H9 (cell line): ENCODE measurements around the gene CDKN2D. TPM values are rescaled to one million over a fixed set of nuclear protein-coding genes. Genes with fewer than 3 reads are reported as not detected.

Experiments used
- DNase-seq: peaks from one replicate; pipeline ENCODE4 v3.0.0-alpha.2; 2017
- H2AFZ ChIP-seq: one replicate; pipeline ENCODE4 v1.6.1; 2013; ENCODE audit warnings: mild to moderate bottlenecking, low read length, control low read depth, moderate library complexity
- H2AK5ac ChIP-seq: 2 replicates; pipeline ENCODE4 v1.6.1; 2013; ENCODE audit warnings: low read length, control low read depth, mixed read lengths; ENCODE audit not compliant: insufficient read length
- H2BK120ac ChIP-seq: one replicate; pipeline ENCODE4 v1.6.1; 2013; ENCODE audit warnings: low read depth, mild to moderate bottlenecking, low read length, control low read depth, inconsistent platforms; ENCODE audit not compliant: poor library complexity, severe bottlenecking
- H2BK12ac ChIP-seq: 2 replicates; pipeline ENCODE4 v1.6.1; 2013; ENCODE audit warnings: low read length, control low read depth, mixed read lengths, low read depth; ENCODE audit not compliant: insufficient read length
- H2BK15ac ChIP-seq: 2 replicates; pipeline ENCODE4 v1.6.1; 2013; ENCODE audit warnings: low read depth, low read length, control low read depth
- H2BK20ac ChIP-seq: one replicate; pipeline ENCODE4 v1.6.1; 2013; ENCODE audit warnings: low read depth, mild to moderate bottlenecking, low read length, control low read depth, inconsistent platforms; ENCODE audit not compliant: poor library complexity, severe bottlenecking
- H2BK5ac ChIP-seq: 2 replicates; pipeline ENCODE4 v1.6.1; 2013; ENCODE audit warnings: low read length, control low read depth, mixed read lengths; ENCODE audit not compliant: insufficient read length
- H3K14ac ChIP-seq: 2 replicates; pipeline ENCODE4 v1.6.1; 2013; ENCODE audit warnings: low read length, control low read depth; ENCODE audit not compliant: insufficient read depth
- H3K18ac ChIP-seq: 2 replicates; pipeline ENCODE4 v1.6.1; 2013; ENCODE audit warnings: low read depth, mild to moderate bottlenecking, mixed read lengths, low read length, control low read depth; ENCODE audit not compliant: insufficient read length
- H3K23ac ChIP-seq: 2 replicates; pipeline ENCODE4 v1.6.1; 2013; ENCODE audit warnings: low read length, control low read depth, mixed read lengths, low read depth; ENCODE audit not compliant: insufficient read length
- H3K23me2 ChIP-seq: 2 replicates; pipeline ENCODE4 v1.6.1; 2013; ENCODE audit warnings: low read depth, mild to moderate bottlenecking, mixed read lengths, low read length, control low read depth; ENCODE audit not compliant: insufficient read length, poor library complexity, severe bottlenecking
- H3K27ac ChIP-seq: 2 replicates; pipeline ENCODE4 v1.5.1; 2013; ENCODE audit warnings: low read length, control low read depth, mixed read lengths, low read depth; ENCODE audit not compliant: insufficient read length
- H3K27me3 ChIP-seq: 2 replicates; pipeline ENCODE4 v1.6.1; 2013; ENCODE audit warnings: low read length, control low read depth, inconsistent platforms; ENCODE audit not compliant: insufficient read depth
- H3K4ac ChIP-seq: 2 replicates; pipeline ENCODE4 v1.6.1; 2013; ENCODE audit warnings: low read depth, mild to moderate bottlenecking, control low read depth, inconsistent platforms, low read length, moderate library complexity
- H3K4me1 ChIP-seq: 2 replicates; pipeline ENCODE4 v1.6.1; 2013; ENCODE audit warnings: low read length, control low read depth, inconsistent platforms; ENCODE audit not compliant: insufficient read depth
- H3K4me2 ChIP-seq: 2 replicates; pipeline ENCODE4 v1.6.1; 2013; ENCODE audit warnings: low read length, control low read depth, mixed read lengths; ENCODE audit not compliant: insufficient read length, insufficient read depth
- H3K56ac ChIP-seq: 2 replicates; pipeline ENCODE4 v1.6.1; 2013; ENCODE audit warnings: low read depth, mild to moderate bottlenecking, mixed read lengths, low read length, control low read depth; ENCODE audit not compliant: insufficient read length
- H3K79me1 ChIP-seq: 2 replicates; pipeline ENCODE4 v1.6.1; 2013; ENCODE audit warnings: low read depth, mild to moderate bottlenecking, moderate library complexity, low read length, control low read depth, inconsistent platforms; ENCODE audit not compliant: insufficient read depth, poor library complexity, severe bottlenecking
- H3K79me2 ChIP-seq: 2 replicates; pipeline ENCODE4 v1.6.1; 2013; ENCODE audit warnings: low read length, control low read depth, inconsistent platforms; ENCODE audit not compliant: insufficient read depth
- H3K9ac ChIP-seq: 2 replicates; pipeline ENCODE4 v1.6.1; 2013; ENCODE audit warnings: low read length, control low read depth, mixed read lengths; ENCODE audit not compliant: insufficient read length; ENCODE audit errors: extremely low read depth
- H3K9me3 ChIP-seq: one replicate; pipeline ENCODE4 v1.6.1; 2013; ENCODE audit warnings: low read depth, low read length, inconsistent platforms; ENCODE audit not compliant: control insufficient read depth
- H3T11ph ChIP-seq: one replicate; pipeline ENCODE4 v1.6.1; 2013; ENCODE audit warnings: mild to moderate bottlenecking, low read length, control low read depth, inconsistent platforms
- H4K20me1 ChIP-seq: one replicate; pipeline ENCODE4 v1.6.1; 2013; ENCODE audit not compliant: control insufficient read depth, insufficient read length, insufficient read depth
- H4K5ac ChIP-seq: 2 replicates; pipeline ENCODE4 v1.6.1; 2013; ENCODE audit warnings: low read depth, mild to moderate bottlenecking, mixed read lengths, low read length, control low read depth; ENCODE audit not compliant: insufficient read length
- H4K8ac ChIP-seq: replicated peaks from 2 replicates; pipeline ENCODE4 v1.6.1; 2013; ENCODE audit warnings: low read length, control low read depth, mixed read lengths, low read depth; ENCODE audit not compliant: insufficient read length
- H4K91ac ChIP-seq: 2 replicates; pipeline ENCODE4 v1.6.1; 2013; ENCODE audit warnings: low read depth, mild to moderate bottlenecking, moderate library complexity, mixed read lengths, low read length, control low read depth; ENCODE audit not compliant: insufficient read length
- H3K27ac Mint-ChIP-seq, 3 experiments: 2 replicates in 2 of 3; 3 replicates in 1 of 3; pipeline ENCODE4 v1.8.0; 2020 to 2021; ENCODE audit warnings: mixed read lengths in 3 of 3, mild to moderate bottlenecking in 1 of 3, moderate library complexity in 1 of 3
- H3K27me3 Mint-ChIP-seq: 2 replicates; pipeline ENCODE4 v1.8.0; 2021; ENCODE audit warnings: low read depth, mild to moderate bottlenecking, moderate library complexity, mixed read lengths
- H3K36me3 Mint-ChIP-seq, 3 experiments: 2 replicates in 2 of 3; 3 replicates in 1 of 3; pipeline ENCODE4 v1.8.0; 2020 to 2021; ENCODE audit warnings: low read depth in 3 of 3, mixed read lengths in 3 of 3; ENCODE audit not compliant: insufficient read depth in 1 of 3
- H3K4me1 Mint-ChIP-seq, 2 experiments: 2 replicates each; pipeline ENCODE4 v1.8.0; 2020; ENCODE audit warnings: mixed read lengths in 2 of 2
- H3K4me3 Mint-ChIP-seq, 2 experiments: 2 replicates in 1 of 2; 3 replicates in 1 of 2; pipeline ENCODE4 v1.8.0; 2020 to 2021; ENCODE audit warnings: mild to moderate bottlenecking in 2 of 2, mixed read lengths in 2 of 2, moderate library complexity in 1 of 2
- H3K9me3 Mint-ChIP-seq, 2 experiments: 2 replicates in 1 of 2; 3 replicates in 1 of 2; pipeline ENCODE4 v1.8.0; 2020; ENCODE audit warnings: mild to moderate bottlenecking in 2 of 2, mixed read lengths in 2 of 2, moderate library complexity in 1 of 2
- CTCF ChIP-seq: fragments of 200-600 bp; sonication (generic); conservative IDR thresholded peaks from 3 replicates; pipeline ENCODE4 v1.8.0; 2021; ENCODE audit warnings: antibody characterized with exemption, mild to moderate bottlenecking
- WGBS: extraction: QIAGEN DNeasy Blood & Tissue Kit; methylation state at CpG from one replicate; pipeline ENCODE4 v1.1.7; 2013; ENCODE audit warnings: missing lambda C conversion rate, low lambda C conversion rate, mixed read lengths; ENCODE audit not compliant: insufficient read length; ENCODE audit errors: extremely low coverage; 5-methylcytosine and 5-hydroxymethylcytosine counted together
- total RNA-seq: library from RNA; stranded (reverse); gene quantifications from 2 replicates; pipeline ENCODE4 v1.2.1, GENCODE V29; 2021

The CDKN2D gene
- total RNA-seq, 1 experiment from 2014 or later = 2.8 TPM

- Histone ChIP-seq H4K8ac (no peak overlapping the region), H3K9me3 (no peaks in the 10 kb centered on the region), H3K79me2 (no peaks in the 10 kb centered on the region), H3K14ac (no peak overlapping the region), H3K27me3 (no peaks in the 10 kb centered on the region), H3K4me1 (no peaks in the 10 kb centered on the region), H4K20me1 (no peaks in the 10 kb centered on the region), H2BK12ac (no peak overlapping the region), H2AFZ (no peak overlapping the region), H4K5ac (no peak overlapping the region), H3K27ac (no peak overlapping the region), H2AK5ac (no peak overlapping the region), H2BK5ac (no peak overlapping the region), H3K23ac (no peak overlapping the region), H3K79me1 (peaks cover 2% of the 10 kb centered on the region), H2BK120ac (no peak overlapping the region), H3K18ac (no peak overlapping the region), H3K4ac (no peak overlapping the region), H3K4me2 (no peak overlapping the region), H4K91ac (no peak overlapping the region), H2BK15ac (no peak overlapping the region), H3K9ac (no peak overlapping the region), H3T11ph (no peak overlapping the region), H2BK20ac (no peak overlapping the region), H3K23me2 (no peaks in the 10 kb centered on the region), H3K56ac (no peak overlapping the region)
- DNase-seq = no peak
- Mint-ChIP-seq H3K27ac (no peak overlapping the region), H3K4me1 (peaks cover 12 to 19% of the 10 kb centered on the region in 2 experiments), H3K27me3 (no peaks in the 10 kb centered on the region), H3K4me3 (no peak overlapping the region), H3K36me3 (peaks cover 13 to 61% (median 60%) of the 10 kb centered on the region in 3 experiments; a peak in 6 of 7 replicates), H3K9me3 (no peaks in the 10 kb centered on the region)
- WGBS = no CpG with 5 or more reads among the region's 13 CpGs
- no peak for TF ChIP-seq CTCF
These were observed 13.3 kb upstream of the CDKN2D start for GRCh38 chr19:10582091-10582490.
